Lower leg skin (tissue), 3 donors: Measurements from ENCODE around the gene DGKI.

ENCODE experiments used
- POLR2A ChIP-seq, 2 donors: fragments of 450-650 bp; IDR thresholded peaks; one replicate each; pipeline ENCODE4 v1.6.1; 2016 to 2017; ENCODE audit warnings: antibody characterized with exemption in 2 of 2, mild to moderate bottlenecking in 1 of 2, moderate library complexity in 1 of 2
- TF ChIP-seq, protein P1 (sequence below), 3 donors: fragments of 450-650 bp; IDR thresholded peaks; one replicate each; pipeline ENCODE4 v1.5.1; 2016; ENCODE audit warnings: antibody characterized with exemption in 3 of 3, mild to moderate bottlenecking in 3 of 3, moderate library complexity in 2 of 3

DNA sequence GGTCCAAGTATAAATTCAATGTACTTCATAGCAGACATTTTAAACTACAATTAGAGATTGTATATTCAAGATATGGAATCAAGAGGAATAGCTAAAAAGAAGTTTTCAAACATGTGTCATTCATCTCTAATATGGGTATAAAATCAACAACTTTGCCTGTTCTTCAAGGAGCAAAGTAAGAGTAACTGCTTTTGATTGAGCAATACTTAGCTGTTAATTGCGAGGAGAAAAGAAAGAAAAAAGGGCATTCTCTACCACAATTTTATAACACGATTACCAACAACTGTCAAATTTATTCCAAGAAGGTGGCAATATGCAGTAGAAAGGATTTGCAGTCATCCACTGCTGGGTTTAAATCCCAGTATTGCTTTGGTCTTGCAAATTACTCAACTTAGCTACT, 356.9 kb downstream of the DGKI start:
- TF ChIP-seq, protein P1, sequence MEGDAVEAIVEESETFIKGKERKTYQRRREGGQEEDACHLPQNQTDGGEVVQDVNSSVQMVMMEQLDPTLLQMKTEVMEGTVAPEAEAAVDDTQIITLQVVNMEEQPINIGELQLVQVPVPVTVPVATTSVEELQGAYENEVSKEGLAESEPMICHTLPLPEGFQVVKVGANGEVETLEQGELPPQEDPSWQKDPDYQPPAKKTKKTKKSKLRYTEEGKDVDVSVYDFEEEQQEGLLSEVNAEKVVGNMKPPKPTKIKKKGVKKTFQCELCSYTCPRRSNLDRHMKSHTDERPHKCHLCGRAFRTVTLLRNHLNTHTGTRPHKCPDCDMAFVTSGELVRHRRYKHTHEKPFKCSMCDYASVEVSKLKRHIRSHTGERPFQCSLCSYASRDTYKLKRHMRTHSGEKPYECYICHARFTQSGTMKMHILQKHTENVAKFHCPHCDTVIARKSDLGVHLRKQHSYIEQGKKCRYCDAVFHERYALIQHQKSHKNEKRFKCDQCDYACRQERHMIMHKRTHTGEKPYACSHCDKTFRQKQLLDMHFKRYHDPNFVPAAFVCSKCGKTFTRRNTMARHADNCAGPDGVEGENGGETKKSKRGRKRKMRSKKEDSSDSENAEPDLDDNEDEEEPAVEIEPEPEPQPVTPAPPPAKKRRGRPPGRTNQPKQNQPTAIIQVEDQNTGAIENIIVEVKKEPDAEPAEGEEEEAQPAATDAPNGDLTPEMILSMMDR (IDR thresholded peaks at IDR 0.05), result no peak
- TF ChIP-seq POLR2A (IDR thresholded peaks at IDR 0.05), result no peak
